MM.1S (cell line): Measurements from ENCODE around the gene TADA2A.

ENCODE experiments used
- EZH2 ChIP-seq: fragments of 300-600 bp; sonication (generic); optimal IDR thresholded peaks from 2 replicates; pipeline ENCODE3; 2017; ENCODE audit warnings: low read depth, mild to moderate bottlenecking, antibody characterized with exemption, low read length, mixed read lengths
- EZH2phosphoT487 ChIP-seq: fragments of 300-600 bp; sonication (generic); IDR thresholded peaks from 2 replicates; pipeline ENCODE4 v1.6.1; 2018; ENCODE audit warnings: antibody characterized with exemption, low read length

DNA sequence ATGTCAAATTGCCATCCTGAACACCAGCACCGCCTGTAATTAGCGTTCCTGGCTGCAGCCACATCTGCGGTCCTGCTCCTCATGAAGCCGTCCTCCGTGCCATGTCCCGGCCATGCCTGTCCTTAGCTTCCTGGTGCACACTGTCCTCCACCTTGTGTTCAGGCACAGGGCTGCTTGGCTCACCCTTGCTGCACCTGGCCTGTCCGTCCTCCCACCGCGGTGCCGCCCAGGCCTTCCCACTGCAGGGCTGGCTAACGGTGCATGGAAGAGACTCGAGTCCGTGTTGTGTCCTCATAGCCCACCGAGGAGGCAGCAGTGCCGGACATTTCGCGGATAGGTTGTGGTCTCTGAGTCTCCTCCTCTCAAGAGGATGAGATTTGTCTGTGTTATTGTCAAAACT, 103.4 kb downstream of the TADA2A start:
- TF ChIP-seq EZH2phosphoT487 (no peak), EZH2 (no peak)
